Neural cell (in vitro differentiated cells): Measurements from ENCODE around the gene ILF3.

Source experiments
- EP300 ChIP-seq: fragments of 450-650 bp; conservative IDR thresholded peaks from 2 replicates; pipeline ENCODE4 v1.6.1; 2014; ENCODE audit warnings: antibody characterized with exemption, mild to moderate bottlenecking, moderate library complexity; ENCODE audit not compliant: poor library complexity, severe bottlenecking
- EZH2 ChIP-seq: fragments of 200-600, 300-800 bp; shearing (Covaris generic), sonication (generic); IDR thresholded peaks from 2 replicates; pipeline ENCODE4 v1.6.1; 2014; ENCODE audit warnings: antibody characterized with exemption, low read length, borderline replicate concordance, mild to moderate bottlenecking; ENCODE audit not compliant: insufficient read depth, poor library complexity, severe bottlenecking
- MXI1 ChIP-seq: fragments of 450-650 bp; conservative IDR thresholded peaks from 2 replicates; pipeline ENCODE4 v1.6.1; 2014; ENCODE audit warnings: antibody characterized with exemption, mild to moderate bottlenecking; ENCODE audit not compliant: poor library complexity, severe bottlenecking
- POLR2AphosphoS5 ChIP-seq: IDR thresholded peaks from 2 replicates; pipeline ENCODE4 v1.6.1; 2012
- RAD21 ChIP-seq: fragments of 450-650 bp; conservative IDR thresholded peaks from 2 replicates; pipeline ENCODE4 v1.6.1; 2014; ENCODE audit warnings: antibody characterized with exemption, mild to moderate bottlenecking, moderate library complexity
- TF ChIP-seq, protein P1 (sequence below): fragments of 450-650 bp; IDR thresholded peaks from 2 replicates; pipeline ENCODE4 v1.5.1; 2014; ENCODE audit warnings: antibody characterized with exemption, mild to moderate bottlenecking, moderate library complexity; ENCODE audit not compliant: poor library complexity, severe bottlenecking

DNA sequence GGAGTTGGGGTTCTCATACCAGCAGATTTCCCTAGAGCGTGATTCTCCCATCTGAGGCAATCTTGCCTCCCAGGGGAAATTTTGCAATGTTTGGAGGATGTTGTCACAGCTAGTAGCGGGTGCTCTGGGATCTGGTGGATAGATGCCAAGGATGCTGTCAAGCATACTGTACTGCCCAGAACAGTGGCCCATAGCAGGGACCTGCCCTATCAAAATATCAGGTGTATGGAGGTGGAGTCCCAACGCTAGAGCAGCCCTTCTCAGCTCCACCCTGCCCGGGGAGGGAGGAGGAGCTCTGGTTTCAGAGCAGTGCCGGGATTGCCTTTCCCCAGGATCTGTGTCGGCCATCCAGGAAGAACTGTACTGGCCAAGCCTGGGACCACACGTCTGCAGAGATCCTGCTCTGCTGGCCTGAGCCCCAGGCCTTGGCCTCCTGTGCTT, 36.2 kb downstream of the ILF3 start:
- TF ChIP-seq MXI1: no peak
- TF ChIP-seq, protein P1, sequence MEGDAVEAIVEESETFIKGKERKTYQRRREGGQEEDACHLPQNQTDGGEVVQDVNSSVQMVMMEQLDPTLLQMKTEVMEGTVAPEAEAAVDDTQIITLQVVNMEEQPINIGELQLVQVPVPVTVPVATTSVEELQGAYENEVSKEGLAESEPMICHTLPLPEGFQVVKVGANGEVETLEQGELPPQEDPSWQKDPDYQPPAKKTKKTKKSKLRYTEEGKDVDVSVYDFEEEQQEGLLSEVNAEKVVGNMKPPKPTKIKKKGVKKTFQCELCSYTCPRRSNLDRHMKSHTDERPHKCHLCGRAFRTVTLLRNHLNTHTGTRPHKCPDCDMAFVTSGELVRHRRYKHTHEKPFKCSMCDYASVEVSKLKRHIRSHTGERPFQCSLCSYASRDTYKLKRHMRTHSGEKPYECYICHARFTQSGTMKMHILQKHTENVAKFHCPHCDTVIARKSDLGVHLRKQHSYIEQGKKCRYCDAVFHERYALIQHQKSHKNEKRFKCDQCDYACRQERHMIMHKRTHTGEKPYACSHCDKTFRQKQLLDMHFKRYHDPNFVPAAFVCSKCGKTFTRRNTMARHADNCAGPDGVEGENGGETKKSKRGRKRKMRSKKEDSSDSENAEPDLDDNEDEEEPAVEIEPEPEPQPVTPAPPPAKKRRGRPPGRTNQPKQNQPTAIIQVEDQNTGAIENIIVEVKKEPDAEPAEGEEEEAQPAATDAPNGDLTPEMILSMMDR: no peak
- no peak for TF ChIP-seq EZH2
- no peak for TF ChIP-seq EP300
- no peak for TF ChIP-seq RAD21
- TF ChIP-seq POLR2AphosphoS5: no peak
